Measurements from ENCODE around the gene BIRC3.

GRCh38 chr11:102280245-102280833, 36.9 kb upstream of the BIRC3 start:
- TF ChIP-seq CTCF (IDR thresholded peaks at IDR 0.05 in 4 of 5, conservative IDR thresholded peaks at IDR 0.05 in 1 of 5) (no peak), POLR2A (IDR thresholded peaks at IDR 0.05) (no peak)
